Measurements from ENCODE around the gene PAH. TPM values are rescaled to one million over a fixed set of nuclear protein-coding genes. Genes with fewer than 3 reads are reported as not detected.

The PAH gene
- total RNA-seq: 1 to 10 TPM in 1 of 3 donors, not detected in 2; 2.8 TPM

GRCh38 chr12:102917026-102917787 is at the start of gene PAH:
Gene PAH (minus strand): TSS chr12:102917244. CDS start chr12:102917130, 114 bp downstream.
- Histone ChIP-seq H3K9me3 (no peaks in the 10 kb centered on the region), H3K4me3 (peak within 1 kb of the TSS; percentile 18 to 63 (median 51)), H3K27me3 (no peaks in the 10 kb centered on the region), H3K4me1 (peaks cover 0 to 3% of the 10 kb centered on the region in 2 donors), H3K27ac (peak within 1 kb of the TSS in 1 of 2 donors; percentile 30), H3K36me3 (no peaks in the 10 kb centered on the region)
- no peak for TF ChIP-seq POLR2AphosphoS5 (IDR thresholded peaks at IDR 0.05)
- no peak for TF ChIP-seq POLR2A (IDR thresholded peaks at IDR 0.05)
- TF ChIP-seq CTCF (IDR thresholded peaks at IDR 0.05): no peak
- intact Hi-C loops (cut with DNase I; ENCODE audit: low total_unique reads): no loop called here
- no peak for DNase-seq (ENCODE audit: low spot score in 2 of 2)

GRCh38 chr12:102966200-102966863 is 49.3 kb upstream of the PAH start:
- intact Hi-C loops (cut with DNase I; ENCODE audit: low total_unique reads): no loop called here
- DNase-seq (ENCODE audit: low spot score in 2 of 2): no peak
- Histone ChIP-seq H3K4me3 (no peak overlapping the region), H3K27ac (no peak overlapping the region), H3K4me1 (no peaks in the 10 kb centered on the region), H3K9me3 (peaks cover 5 to 8% of the 10 kb centered on the region in 2 donors), H3K27me3 (peaks cover 0 to 50% of the 10 kb centered on the region in 2 donors), H3K36me3 (no peaks in the 10 kb centered on the region)
- TF ChIP-seq CTCF (IDR thresholded peaks at IDR 0.05) (no peak), POLR2AphosphoS5 (IDR thresholded peaks at IDR 0.05) (no peak), POLR2A (IDR thresholded peaks at IDR 0.05) (no peak)

GRCh38 chr12:102965281-102966155 is 48.5 kb upstream of the PAH start:
- DNase-seq (ENCODE audit: low spot score in 2 of 2): no peak
- Histone ChIP-seq H3K4me3 (peak overlapping the region in 2 of 3 donors; percentile 35 to 51), H3K27ac (no peak overlapping the region), H3K27me3 (peaks cover 0 to 58% of the 10 kb centered on the region in 2 donors), H3K4me1 (no peaks in the 10 kb centered on the region), H3K9me3 (peaks cover 5 to 8% of the 10 kb centered on the region in 2 donors), H3K36me3 (no peaks in the 10 kb centered on the region)
- no peak for TF ChIP-seq CTCF (IDR thresholded peaks at IDR 0.05)
- TF ChIP-seq POLR2AphosphoS5 (IDR thresholded peaks at IDR 0.05): no peak
- no peak for TF ChIP-seq POLR2A (IDR thresholded peaks at IDR 0.05)
- intact Hi-C loops (cut with DNase I; ENCODE audit: low total_unique reads): loop anchor here (2.0 kb wide), 1 partner anchor 13 kb away; no protein-coding TSS in a partner anchor

- DNase-seq (ENCODE audit: low spot score in 2 of 2): no peak
- Histone ChIP-seq H3K9me3 (peaks cover 5 to 8% of the 10 kb centered on the region in 2 donors), H3K4me1 (no peaks in the 10 kb centered on the region), H3K27me3 (peaks cover 0 to 64% of the 10 kb centered on the region in 2 donors), H3K36me3 (no peaks in the 10 kb centered on the region), H3K27ac (no peak overlapping the region), H3K4me3 (peak overlapping the region in 2 of 3 donors; percentile 35 to 51)
- intact Hi-C loops (cut with DNase I; ENCODE audit: low total_unique reads): loop anchor here (2.0 kb wide), 1 partner anchor 14 kb away; no protein-coding TSS in a partner anchor
- TF ChIP-seq POLR2AphosphoS5 (IDR thresholded peaks at IDR 0.05): no peak
- TF ChIP-seq CTCF (IDR thresholded peaks at IDR 0.05): no peak
- no peak for TF ChIP-seq POLR2A (IDR thresholded peaks at IDR 0.05)
Observed at GRCh38 chr12:102964872-102965271, 47.8 kb upstream of the PAH start.

All from breast epithelium (tissue), 4 donors.